HG02852 (cell line): ENCODE data around the gene HDAC9.

ENCODE experiments used
- ATAC-seq: cut with Tn5 transposase; IDR thresholded peaks from one replicate; pipeline ENCODE4 v1.9.1; 2021; ENCODE audit warnings: mild to moderate bottlenecking, moderate library complexity; ENCODE audit not compliant: unreplicated experiment

Gene HDAC9

DNA sequence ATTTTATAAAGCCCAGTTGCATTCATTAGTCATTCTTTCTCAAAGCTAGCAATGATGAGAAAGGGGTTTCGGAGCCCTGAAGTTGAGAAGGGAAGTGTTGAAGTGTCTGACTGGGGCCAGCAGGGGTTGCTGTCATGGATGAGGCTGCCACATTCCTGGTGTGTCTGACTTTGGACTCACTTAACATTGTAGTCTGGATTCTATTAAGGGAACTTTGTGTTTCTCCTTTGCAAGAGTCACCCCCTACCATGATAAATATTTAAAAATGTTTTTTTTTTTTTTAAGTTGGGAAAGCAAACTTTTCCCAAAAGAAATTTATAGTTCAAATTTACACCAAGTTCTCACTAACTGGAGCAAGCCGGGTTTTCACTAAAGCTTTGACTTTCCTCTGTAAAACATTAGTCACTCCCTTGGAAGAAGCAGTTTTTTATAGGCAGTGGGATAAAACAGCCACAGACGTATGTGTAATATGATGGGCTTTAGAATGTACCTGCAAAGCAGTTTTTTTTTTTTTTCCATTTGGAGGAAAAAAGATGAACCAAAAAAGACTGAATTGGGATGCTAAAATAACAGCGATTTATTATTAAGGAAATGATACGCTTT is 378.3 kb downstream of the HDAC9 start:
- ATAC-seq, result no peak

DNA sequence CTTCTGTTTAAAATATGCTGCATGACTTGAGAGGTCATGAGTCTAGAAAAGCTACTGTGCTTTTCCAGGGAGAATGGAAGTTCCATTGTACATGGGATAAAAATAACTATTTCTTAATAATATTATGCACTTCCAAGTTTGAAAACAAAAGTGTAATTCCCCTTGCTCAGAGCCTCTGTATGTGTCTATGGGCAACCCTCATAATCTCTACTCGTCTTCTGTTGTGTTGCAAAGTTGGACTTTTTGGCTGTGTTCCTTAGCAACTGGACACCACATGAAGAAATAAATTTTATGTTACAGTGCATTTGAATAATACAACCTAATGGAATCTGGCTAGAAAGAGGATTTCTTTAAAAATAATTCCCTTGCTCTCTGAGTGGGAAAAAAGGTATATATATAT is 379.3 kb downstream of the HDAC9 start:
- ATAC-seq, result no peak

DNA sequence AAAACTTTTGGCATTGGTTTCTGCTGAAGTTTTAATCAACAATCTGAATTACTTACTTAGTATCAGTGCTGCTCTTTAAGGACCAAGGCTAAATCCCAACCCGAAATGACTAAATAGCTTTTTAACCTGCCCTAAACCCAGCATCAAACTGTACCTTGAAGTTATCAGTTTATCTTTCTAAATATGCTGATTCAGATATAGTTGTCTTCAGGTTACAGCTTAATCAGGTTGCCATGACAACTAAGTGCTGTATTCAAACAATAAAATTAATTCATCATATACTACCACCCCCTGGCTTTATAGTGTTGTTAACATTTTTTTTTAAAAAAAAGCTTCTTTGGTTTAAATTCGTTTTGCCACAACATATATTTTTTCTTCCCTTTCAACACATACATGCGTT is 382.3 kb downstream of the HDAC9 start:
- ATAC-seq, result no peak

DNA sequence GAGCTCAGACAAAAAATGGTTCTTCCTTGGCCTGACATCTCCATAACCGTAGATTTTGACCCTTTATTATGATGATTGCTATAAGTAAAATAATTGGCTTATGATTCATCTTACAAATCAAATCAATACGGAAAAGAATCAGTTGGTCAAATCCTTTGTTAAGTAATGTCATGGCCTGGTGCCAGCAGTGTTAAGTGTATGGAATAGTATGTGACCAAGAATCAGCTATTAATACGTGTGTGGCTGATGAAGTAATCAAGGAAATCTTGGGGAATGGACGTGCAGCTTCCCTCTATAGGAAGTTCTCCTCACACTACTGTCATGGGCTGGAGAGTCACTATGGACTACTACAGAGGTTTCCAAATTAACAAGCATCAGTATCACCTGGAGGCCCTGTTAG is 391.3 kb downstream of the HDAC9 start:
- ATAC-seq, result no peak

DNA sequence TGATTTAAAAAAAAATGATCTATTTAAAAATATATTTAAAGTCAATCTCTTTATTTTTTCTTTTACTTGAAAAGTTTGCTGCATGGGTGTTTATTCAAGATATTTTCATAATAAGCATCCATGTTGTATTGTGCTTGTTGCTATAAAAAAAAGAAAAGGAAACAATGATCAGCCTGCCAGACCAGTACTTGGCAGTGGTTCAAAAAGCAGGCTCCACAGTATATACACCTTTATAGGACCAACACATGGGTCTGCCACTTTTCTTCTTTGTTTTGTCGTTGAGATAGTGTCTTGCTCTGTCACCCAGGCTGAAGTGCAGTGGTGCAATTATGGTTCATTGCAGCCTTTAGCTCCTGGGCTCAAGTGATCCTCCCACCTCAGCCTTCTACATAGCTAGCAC is 393.9 kb downstream of the HDAC9 start:
- ATAC-seq, result no peak

DNA sequence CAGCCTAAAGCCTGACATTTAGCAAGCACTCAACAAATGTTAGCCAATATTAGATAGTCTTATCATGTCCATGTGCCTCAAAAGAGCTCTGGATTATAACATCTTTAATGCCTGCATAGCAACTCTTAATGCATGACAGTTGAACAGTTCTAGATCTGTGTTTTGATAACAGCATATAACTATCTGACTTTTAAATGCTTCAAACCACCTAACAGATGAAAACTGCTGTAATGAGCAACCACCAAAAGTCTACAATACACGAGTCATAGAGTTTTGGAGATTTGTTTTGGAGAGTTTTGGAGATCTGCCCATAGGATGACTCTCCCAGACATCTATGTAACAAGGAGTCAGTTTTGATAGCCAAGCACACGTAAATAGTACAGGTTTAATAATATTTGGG is 394.6 kb downstream of the HDAC9 start:
- ATAC-seq, result no peak

DNA sequence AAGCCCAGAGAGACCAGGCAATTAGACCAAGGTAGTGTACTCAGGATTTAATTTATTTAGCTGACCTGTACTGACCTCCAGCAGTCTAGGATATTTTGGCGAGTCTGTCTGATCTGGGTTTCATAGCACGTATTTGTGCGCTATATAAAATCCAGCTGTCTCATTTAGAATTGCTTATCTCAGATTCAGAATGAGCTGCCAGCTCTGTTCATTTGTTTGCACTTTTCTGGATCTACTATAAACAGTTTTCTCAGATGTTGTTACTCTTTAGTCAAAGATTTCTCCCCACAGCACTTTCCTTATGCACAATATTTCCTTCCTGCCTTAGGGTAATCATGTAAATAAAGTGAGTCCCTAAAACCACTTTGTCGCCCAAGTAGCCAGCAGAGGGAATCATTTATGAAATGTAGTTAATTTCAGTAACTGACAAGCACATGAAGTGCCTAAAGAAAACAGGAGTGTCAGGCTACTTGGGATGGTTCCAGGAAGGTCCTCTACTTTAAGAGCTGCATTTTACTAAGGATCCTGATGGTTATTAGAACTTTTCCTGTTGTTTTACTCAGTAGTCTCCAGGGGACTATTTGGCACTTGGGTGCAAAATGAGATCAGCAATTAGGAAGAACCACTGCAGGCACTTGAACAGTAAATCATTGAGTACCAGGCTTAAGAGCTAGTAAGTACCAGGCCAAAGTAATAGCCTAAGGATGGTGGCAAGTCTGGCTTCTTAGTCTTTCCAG is 395.5 kb downstream of the HDAC9 start:
- no peak for ATAC-seq

DNA sequence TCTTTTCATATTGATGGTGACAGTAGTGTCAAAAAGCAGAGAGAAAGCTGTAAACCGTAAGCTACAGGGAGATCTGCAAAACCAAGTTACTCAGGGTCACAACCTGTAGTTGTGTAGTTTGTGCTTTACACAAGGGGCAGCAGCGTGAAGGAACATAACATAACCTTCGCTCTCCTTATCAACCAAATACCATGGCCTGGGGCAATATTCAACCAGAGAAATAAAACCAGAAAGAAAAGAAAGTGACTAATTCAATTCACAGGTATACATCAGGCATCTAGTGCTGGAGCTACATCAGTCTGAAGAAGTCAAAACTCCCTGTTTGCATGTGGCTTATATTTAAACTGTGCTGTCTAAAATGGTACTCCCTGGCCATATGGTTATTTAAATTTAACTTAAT is 397.6 kb downstream of the HDAC9 start:
- ATAC-seq, result no peak

DNA sequence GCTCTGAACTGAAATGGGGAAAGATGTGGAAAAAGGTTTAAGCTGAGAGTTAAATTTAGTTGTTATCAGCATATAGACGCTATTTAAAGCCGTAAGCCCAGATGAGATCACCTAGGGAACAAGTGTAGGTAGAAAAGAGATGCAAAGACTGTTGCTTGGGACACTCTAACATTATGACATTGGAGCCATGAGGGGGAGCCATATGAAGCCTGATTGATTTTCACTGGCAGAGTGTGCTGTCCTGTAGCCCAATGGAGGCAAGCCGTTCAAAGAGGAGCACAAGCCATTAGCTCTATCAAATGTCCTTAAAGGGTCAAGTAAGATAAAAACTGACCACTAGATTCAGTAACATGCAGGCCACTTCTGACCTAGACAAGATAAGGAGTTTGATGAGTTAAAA is 398.6 kb downstream of the HDAC9 start:
- ATAC-seq, result no peak

DNA sequence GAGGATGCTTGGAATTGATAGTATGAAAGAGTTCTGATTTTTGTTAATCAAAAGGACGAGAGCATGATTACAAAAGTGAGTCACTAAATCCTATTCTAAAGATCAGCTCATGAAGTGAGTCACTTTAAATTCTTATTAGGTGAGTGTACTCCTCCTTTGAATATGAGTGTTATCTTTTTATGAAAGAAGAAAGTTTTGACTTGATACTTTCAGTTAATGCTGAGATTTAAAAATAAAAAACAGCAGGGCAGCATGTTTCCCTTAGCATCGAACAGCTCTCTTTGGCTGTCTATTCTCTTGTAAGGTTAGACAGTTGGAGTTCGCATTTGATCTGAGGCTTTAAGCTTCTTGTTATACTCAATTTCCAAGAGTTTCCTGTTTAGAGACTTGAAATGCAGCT is 399.9 kb downstream of the HDAC9 start:
- ATAC-seq, result no peak

DNA sequence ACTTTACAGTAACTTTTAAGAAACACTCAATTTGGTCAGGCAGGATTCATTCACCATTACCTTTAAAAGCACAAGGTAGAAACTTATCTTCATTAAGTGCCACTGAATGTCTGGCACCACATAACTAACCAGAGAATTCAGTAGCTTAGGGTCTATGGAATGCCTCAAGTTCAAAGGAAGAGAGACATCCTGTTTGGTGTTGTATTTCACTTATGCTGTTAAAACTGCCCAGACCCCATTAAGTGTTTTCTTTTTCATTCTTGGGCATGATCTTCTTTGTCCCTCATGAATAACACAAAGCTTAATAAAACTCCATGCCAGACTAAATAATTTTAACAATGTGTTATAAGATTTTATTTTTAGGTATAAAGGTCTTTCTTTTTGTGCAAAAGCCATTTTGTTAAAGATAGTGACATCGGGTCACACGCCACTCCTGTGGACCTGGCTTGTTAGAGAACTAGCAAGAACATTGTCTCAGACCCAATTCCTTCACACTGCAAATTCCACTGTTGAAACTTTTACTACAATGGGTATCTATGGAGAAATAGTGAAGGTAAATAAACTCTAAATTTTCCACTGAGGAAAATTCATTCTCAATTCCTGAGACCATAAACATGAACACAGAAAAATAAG is 400.9 kb downstream of the HDAC9 start:
- no peak for ATAC-seq

DNA sequence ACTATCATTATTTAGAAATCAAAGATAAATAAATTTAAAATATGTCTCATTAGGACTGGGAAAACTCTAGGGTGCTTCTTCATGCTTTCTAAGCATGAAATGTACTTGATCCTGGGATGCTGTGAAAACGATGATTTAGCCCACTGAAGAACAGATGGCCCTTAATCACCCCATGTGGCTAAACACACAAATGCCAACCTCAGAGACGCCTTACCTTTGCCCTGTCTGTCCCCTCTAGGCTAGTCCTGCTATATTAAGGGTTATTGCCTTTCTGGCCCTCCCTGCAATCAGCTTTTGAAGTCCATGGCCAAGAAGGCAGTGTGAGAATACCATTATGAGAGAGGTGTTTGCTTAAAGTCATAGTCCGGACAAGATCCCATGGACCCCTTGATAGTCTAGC is 404.7 kb downstream of the HDAC9 start:
- no peak for ATAC-seq

DNA sequence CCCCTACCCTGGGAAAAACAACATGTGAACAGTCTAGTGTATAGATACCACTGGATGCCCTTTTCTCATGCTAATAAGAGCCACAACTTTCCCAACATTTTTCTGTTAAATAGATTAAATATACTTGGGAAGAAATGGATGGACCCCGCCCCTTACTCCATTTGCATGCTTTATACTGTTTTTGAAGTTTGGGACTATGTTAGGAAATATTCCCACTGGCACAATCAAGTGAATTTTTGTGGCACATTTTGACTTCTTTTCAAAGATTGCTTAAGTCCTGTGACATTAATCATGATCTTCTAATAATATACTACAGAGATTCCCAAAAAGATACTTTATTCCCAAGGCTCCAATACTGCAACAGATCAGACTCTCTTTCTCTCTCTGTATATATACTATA is 405.3 kb downstream of the HDAC9 start:
- ATAC-seq, result no peak

DNA sequence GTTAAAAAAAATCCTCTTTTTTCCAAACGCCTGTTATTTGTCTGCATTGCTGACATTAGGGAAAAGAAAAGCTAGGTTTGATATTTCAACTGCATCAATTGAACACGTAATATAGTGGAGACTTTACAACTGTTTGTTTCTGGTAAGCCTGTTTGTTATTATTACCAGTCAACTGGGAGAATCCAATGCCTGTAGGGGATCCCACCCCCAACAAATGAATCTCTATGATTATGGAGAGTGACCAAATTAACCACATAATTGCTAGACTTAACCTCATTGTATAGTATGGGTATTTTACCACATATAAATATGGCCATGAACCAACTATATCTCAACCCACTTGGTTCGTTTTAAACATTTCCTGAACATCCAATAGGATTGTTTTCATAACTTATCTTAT is 405.8 kb downstream of the HDAC9 start:
- ATAC-seq, result no peak

DNA sequence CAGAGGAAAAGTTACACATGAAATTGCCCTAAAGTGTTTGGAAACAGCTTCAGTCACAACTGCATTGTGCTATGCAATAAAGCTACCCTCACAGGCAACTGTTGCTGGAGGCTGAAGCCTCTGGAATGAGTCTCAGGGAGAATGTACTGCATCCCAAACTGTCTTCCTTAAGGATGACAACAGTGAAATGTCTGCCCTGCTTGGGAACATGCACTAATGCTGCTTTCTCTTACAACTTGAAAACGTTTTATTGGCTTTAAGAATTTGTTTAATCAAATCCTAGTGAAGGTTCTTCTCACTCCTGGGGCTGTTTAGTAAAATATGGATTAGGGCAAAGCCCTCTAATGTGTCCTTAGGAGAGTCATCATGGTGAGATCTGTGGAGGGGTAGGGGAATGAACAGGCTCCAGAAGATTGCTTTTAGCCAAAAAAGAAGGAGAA is 406.5 kb downstream of the HDAC9 start:
- ATAC-seq, result no peak

DNA sequence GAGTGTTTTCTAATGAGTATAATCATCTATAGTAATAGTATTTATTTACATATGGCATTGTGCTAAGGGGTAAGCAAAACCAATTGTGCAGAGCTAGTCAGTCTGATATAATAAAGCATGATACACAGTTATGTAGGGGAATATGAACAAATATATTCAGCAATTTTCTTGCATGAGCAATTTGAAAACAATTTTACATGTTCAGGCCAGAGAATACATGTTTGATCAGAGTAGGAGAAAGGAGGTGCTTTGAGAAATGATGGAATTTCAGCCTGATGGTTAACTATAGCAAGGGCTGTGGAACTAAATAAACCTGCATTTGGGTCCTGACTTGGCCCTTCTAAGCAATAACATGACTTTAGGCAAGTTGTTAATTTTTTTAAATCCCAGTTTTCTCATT is 407.3 kb downstream of the HDAC9 start:
- no peak for ATAC-seq

DNA sequence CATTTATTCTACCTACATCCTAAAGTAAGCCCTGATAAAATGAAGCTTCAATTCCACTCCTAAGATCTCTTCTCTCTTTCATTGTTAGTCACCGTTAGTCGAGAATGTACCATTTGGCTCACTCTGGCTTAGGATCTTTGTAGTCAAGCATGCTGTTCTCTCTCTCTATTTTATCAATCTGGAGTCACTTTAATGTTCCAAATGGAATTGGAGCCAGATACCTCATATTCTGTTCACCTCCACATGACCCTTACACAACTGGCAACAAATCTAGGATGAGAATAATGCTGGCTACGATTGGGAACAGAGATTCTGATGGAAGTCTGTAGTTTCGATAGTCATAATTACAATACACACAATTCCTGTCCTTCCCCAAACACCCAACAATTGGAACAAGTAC is 408.1 kb downstream of the HDAC9 start:
- no peak for ATAC-seq

DNA sequence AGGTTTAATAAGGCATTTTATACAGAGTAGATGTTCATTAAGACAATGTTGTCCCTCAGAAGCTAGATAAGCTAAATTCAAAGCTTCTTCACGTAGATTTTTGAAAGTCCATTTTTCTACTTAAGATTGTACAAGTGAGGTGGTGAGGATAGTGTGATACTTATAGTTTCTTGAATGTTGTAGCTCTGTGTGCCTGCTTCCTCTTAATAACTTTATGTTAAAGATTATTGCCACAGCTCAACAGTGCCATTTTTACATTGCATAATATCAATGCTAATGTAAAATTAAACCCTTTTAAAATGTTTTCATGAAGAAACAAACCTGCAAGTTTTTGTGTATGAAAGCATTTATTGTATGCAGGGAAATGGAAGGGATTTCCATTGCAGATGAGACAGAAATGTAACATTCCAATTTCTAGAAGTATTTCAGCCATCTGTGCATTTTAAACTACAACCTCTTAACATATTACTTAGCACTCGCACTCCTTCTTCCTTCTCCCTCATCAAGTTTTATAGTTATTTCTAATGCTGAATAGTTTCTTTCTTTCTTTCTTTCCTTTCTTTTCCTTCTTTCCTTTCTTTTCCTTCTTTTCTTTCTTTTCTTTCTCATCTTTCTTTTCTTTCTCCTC is 409.9 kb downstream of the HDAC9 start:
- no peak for ATAC-seq

DNA sequence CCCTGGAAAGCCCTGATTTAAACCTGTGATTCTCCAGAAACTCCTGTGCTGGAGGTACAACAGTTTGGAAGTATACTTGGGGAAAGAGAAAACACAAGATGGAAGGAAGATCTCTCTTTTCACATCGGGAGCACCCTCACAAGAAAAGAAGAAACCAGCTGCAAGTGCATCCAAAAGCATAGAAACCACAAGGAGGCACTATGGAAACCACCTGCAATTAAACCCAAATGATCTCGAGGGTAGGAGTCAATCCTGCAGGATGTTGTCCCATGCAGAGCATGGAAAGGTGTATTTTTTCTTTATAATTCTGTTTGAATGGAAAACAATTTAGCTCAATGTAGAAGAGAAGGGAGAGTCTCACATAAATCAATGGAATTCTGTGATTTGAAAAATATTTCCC is 411.4 kb downstream of the HDAC9 start:
- no peak for ATAC-seq

DNA sequence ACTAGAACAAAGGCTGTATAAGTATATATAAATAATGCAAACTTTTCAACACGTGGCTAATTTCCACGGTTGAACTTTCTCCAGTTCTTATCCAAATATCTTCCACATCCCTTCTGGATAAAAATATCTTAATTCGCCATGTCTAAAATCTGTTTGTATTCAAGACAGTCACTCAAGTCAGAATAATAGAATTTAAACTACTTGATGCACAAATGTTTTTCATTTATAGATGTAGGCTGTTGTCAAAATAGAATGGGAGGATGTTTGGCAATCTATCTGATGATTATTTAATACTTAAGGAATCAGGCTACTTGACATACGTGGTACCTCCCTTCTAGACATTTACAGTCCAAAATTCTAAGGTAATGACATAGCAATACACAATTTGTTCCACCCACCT is 417.6 kb downstream of the HDAC9 start:
- ATAC-seq, result no peak

DNA sequence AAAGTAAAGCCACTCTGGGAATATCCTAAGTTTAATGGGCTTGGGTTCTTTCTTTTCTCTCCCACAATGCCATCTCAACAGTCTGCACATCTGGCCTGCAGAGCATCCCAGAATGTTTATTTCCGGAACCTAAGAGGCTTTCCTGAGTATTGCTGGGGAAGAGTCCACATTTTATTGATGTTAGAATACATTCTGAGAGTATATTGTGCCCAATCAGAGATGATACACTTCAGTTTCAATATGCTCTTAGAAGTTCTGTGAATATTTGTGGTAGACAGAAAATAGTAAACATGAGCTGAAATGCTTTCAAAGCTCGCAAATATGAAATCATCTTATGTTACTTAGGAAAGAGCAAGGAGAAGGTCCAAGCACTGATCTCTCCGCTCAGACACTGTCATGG is 421.3 kb downstream of the HDAC9 start:
- ATAC-seq, result no peak

DNA sequence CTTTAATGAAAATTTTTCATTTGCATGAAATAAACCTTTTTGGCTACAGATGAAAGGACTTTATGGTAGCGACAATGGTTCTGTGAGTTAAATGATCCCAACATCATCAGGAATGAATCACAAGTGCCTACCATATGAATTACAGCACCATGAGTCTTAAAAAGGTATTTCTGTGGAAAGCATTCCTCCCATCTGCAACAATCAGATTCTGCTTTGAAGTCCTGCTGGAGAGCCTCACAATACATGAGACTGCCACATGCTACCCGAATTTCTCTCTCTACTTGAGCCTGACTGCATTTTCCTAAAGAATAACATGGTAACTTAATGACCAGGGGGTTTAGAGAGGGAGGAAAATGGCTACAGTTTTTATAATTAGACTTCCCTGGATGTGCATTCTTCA is 431.6 kb downstream of the HDAC9 start:
- no peak for ATAC-seq
